Measurements from ENCODE around the gene CRYBG1. TPM values are rescaled to one million over a fixed set of nuclear protein-coding genes. Genes with fewer than 3 reads are reported as not detected.

Gene CRYBG1
- total RNA-seq, 1 donor from 2014 or later = 0.06 TPM

DNA sequence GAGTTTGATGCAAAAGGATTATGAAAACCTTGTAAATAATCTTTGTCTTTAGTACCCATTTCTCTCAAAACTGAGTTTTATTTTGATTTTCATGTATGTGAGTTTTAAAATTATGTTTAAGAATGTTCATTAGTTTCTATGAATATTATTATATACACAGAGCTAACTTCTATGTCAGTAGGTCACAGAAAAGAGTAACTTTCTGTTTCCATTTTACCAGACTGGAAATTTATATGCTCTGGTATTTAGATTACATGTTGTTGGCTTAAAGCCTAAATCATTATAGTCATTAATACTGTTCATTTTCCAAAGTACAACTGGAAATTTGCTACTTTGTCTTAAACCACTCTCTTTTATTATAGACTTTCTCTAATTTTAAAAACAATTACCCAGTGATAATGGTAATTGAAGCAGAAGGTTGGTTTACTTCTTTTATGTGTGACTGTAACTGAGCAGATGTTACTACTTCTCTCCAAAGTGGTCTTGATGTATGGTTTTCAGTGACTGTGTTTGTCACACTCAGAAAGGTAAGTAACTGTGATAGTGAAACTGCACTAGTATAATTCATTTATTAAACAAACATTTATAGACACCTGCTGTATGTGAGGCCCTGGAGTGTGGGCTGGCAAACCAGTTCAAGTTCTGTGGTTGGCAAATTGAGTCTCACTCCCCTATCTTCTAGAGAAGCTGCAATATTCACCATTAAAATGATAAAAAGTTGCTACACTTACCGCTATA, 13.2 kb downstream of the CRYBG1 start:
- Histone ChIP-seq H3K9me3 (ENCODE audit: low read depth) (no peaks in the 10 kb centered on the region), H3K9ac (no peak overlapping the region), H3K4me3 (no peak overlapping the region), H3K79me2 (ENCODE audit: low read depth) (no peaks in the 10 kb centered on the region), H3K27ac (no peak overlapping the region), H3F3A (ENCODE audit: low read depth) (no peaks in the 10 kb centered on the region), H4K20me1 (ENCODE audit: low read depth) (no peaks in the 10 kb centered on the region), H3K4me2 (no peak overlapping the region), H3K36me3 (no peaks in the 10 kb centered on the region), H3K27me3 (no peaks in the 10 kb centered on the region), H3K4me1 (no peaks in the 10 kb centered on the region), H2AFZ (replicated peaks) (no peak overlapping the region)
- H3K4me1 Mint-ChIP-seq = no peaks in the 10 kb centered on the region
- TF ChIP-seq EZH2 (IDR thresholded peaks at IDR 0.05) = no peak
- TF ChIP-seq, protein P1, sequence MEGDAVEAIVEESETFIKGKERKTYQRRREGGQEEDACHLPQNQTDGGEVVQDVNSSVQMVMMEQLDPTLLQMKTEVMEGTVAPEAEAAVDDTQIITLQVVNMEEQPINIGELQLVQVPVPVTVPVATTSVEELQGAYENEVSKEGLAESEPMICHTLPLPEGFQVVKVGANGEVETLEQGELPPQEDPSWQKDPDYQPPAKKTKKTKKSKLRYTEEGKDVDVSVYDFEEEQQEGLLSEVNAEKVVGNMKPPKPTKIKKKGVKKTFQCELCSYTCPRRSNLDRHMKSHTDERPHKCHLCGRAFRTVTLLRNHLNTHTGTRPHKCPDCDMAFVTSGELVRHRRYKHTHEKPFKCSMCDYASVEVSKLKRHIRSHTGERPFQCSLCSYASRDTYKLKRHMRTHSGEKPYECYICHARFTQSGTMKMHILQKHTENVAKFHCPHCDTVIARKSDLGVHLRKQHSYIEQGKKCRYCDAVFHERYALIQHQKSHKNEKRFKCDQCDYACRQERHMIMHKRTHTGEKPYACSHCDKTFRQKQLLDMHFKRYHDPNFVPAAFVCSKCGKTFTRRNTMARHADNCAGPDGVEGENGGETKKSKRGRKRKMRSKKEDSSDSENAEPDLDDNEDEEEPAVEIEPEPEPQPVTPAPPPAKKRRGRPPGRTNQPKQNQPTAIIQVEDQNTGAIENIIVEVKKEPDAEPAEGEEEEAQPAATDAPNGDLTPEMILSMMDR (IDR thresholded peaks at IDR 0.05) = no peak
- no peak for TF ChIP-seq EZH2phosphoT487 (IDR thresholded peaks at IDR 0.05)
- no peak overlapping the region for H3K4me3 Mint-ChIP-seq
- no peaks in the 10 kb centered on the region for H3K36me3 Mint-ChIP-seq
- DNase-seq (ENCODE audit: low spot score) = no peak
- no peaks in the 10 kb centered on the region for H3K9me3 Mint-ChIP-seq
- peaks cover 3% of the 10 kb centered on the region for H3K27me3 Mint-ChIP-seq (ENCODE audit: insufficient read depth, low read depth)
- H3K27ac Mint-ChIP-seq = no peak overlapping the region

DNA sequence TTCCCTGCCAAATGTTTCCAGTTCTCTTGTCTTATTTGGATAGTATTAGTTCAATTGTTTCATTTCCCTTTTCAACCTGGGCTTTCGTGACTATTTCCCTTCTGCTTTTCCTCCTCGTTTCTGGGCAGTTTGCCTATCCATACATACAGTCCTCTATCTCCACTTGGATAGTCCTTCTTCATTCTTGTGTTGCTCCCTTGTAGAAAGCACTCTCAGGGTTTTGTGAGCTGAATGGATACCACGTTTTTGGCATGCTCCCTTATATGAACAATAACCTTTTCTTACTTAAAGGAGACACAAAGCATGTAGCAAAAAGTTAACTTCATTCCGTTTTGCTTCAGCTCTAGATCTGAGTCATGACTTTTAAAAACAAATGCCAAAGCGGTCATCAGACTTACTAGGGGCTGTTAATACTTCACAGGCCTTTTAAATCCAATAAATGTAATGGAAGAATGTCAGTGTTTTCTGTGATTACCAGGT, 16.6 kb downstream of the CRYBG1 start:
- no peaks in the 10 kb centered on the region for H3K4me1 Mint-ChIP-seq
- Histone ChIP-seq H3K9ac (no peak overlapping the region), H3K27me3 (no peaks in the 10 kb centered on the region), H3K79me2 (ENCODE audit: low read depth) (no peaks in the 10 kb centered on the region), H3K4me2 (no peak overlapping the region), H3F3A (ENCODE audit: low read depth) (no peaks in the 10 kb centered on the region), H3K4me3 (no peak overlapping the region), H3K4me1 (no peaks in the 10 kb centered on the region), H2AFZ (replicated peaks) (no peak overlapping the region), H3K9me3 (ENCODE audit: low read depth) (no peaks in the 10 kb centered on the region), H3K36me3 (no peaks in the 10 kb centered on the region), H4K20me1 (ENCODE audit: low read depth) (no peaks in the 10 kb centered on the region), H3K27ac (no peak overlapping the region)
- no peak for DNase-seq (ENCODE audit: low spot score)
- H3K4me3 Mint-ChIP-seq = no peak overlapping the region
- TF ChIP-seq, protein P1 (IDR thresholded peaks at IDR 0.05) = no peak
- TF ChIP-seq EZH2 (IDR thresholded peaks at IDR 0.05) = no peak
- TF ChIP-seq EZH2phosphoT487 (IDR thresholded peaks at IDR 0.05) = no peak
- H3K27ac Mint-ChIP-seq = no peak overlapping the region
- H3K27me3 Mint-ChIP-seq (ENCODE audit: insufficient read depth, low read depth) = peaks cover 3% of the 10 kb centered on the region
- no peaks in the 10 kb centered on the region for H3K36me3 Mint-ChIP-seq
- no peaks in the 10 kb centered on the region for H3K9me3 Mint-ChIP-seq

DNA sequence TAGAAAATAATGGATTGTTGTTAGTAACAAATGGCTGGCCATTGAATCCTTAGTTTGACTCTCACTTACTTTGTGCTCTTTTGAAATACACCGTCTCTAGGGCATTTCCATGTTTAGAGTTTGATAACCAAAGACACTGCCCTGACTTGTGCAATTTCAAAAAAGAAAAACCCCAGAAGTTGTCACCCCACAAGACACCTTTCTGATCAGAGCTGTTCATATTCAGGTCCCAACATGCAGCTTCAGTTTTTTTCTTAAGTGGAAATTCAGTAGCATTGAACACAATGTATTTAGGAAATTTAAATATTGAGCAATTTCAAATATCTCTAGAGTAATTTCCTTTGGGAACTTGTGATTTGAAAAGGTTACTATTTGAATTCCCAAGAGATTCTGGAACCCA, 19.4 kb downstream of the CRYBG1 start:
- Histone ChIP-seq H3F3A (ENCODE audit: low read depth) (no peaks in the 10 kb centered on the region), H3K79me2 (ENCODE audit: low read depth) (no peaks in the 10 kb centered on the region), H3K27ac (no peak overlapping the region), H3K9ac (no peak overlapping the region), H3K4me2 (no peak overlapping the region), H3K4me1 (no peaks in the 10 kb centered on the region), H3K9me3 (ENCODE audit: low read depth) (no peaks in the 10 kb centered on the region), H2AFZ (replicated peaks) (no peak overlapping the region), H4K20me1 (ENCODE audit: low read depth) (no peaks in the 10 kb centered on the region), H3K36me3 (no peaks in the 10 kb centered on the region), H3K27me3 (no peaks in the 10 kb centered on the region), H3K4me3 (no peak overlapping the region)
- no peaks in the 10 kb centered on the region for H3K9me3 Mint-ChIP-seq
- no peaks in the 10 kb centered on the region for H3K36me3 Mint-ChIP-seq
- H3K4me1 Mint-ChIP-seq = no peaks in the 10 kb centered on the region
- H3K27me3 Mint-ChIP-seq (ENCODE audit: insufficient read depth, low read depth) = no peaks in the 10 kb centered on the region
- H3K27ac Mint-ChIP-seq = no peak overlapping the region
- no peak overlapping the region for H3K4me3 Mint-ChIP-seq
- TF ChIP-seq, protein P1 (IDR thresholded peaks at IDR 0.05) = no peak
- TF ChIP-seq EZH2 (IDR thresholded peaks at IDR 0.05) = no peak
- TF ChIP-seq EZH2phosphoT487 (IDR thresholded peaks at IDR 0.05) = no peak
- no peak for DNase-seq (ENCODE audit: low spot score)

Data from neural progenitor cell (in vitro differentiated cells).